Naive thymus-derived CD4-positive, alpha-beta T cell (primary cell): ENCODE measurements around the gene TRH. TPM values are rescaled to one million over a fixed set of nuclear protein-coding genes. Genes with fewer than 3 reads are reported as not detected.
A peak's percentile ranks its signal among the peaks of the same experiment; 100 is the strongest.

Experiments
- ATAC-seq: fragments of 150-1000 bp; cut with Tn5 transposase; 2 replicates; pipeline ENCODE4 v1.10.0; 2021; ENCODE audit warnings: mild to moderate bottlenecking, moderate library complexity
- CTCF ChIA-PET: fragments of 350-600 bp; sonication (Branson Sonifier 250); formaldehyde crosslinking; loops from one replicate; lab custom pipeline; 2021; ENCODE audit warnings: antibody characterized with exemption; lab: Charles Lee
- POLR2A ChIA-PET: fragments of 350-600 bp; sonication (Branson Sonifier 250); formaldehyde crosslinking; loops from one replicate; lab custom pipeline; 2021; ENCODE audit warnings: antibody characterized with exemption, inconsistent platforms; lab: Charles Lee
- DNase-seq, 9 donors: peaks; one replicate each; pipeline versions ENCODE4 v3.0.0 to v3.0.0-alpha.2; 2020 to 2022; ENCODE audit warnings: mixed read lengths in 1 of 9
- H3K27ac ChIP-seq: one replicate; pipeline ENCODE4 v1.7.0; 2013; ENCODE audit warnings: mild to moderate bottlenecking, low read depth, low read length, moderate library complexity
- H3K27me3 ChIP-seq, 2 donors: one replicate each; pipeline ENCODE4 v1.7.0; 2013; ENCODE audit warnings: low read length in 2 of 2, mild to moderate bottlenecking in 2 of 2, moderate library complexity in 2 of 2; ENCODE audit not compliant: control insufficient read depth in 2 of 2, insufficient read depth in 2 of 2
- H3K36me3 ChIP-seq, 3 experiments: 1 replicate in 2 of 3; 2 replicates in 1 of 3; pipeline ENCODE4 v1.7.0; 2013; ENCODE audit warnings: low read length in 3 of 3, mild to moderate bottlenecking in 3 of 3, moderate library complexity in 1 of 3; ENCODE audit not compliant: insufficient read depth in 3 of 3, control insufficient read depth in 2 of 3
- H3K4me1 ChIP-seq, 2 donors: one replicate each; pipeline ENCODE4 v1.7.0; 2013; ENCODE audit warnings: low read length in 2 of 2, mild to moderate bottlenecking in 2 of 2, moderate library complexity in 1 of 2; ENCODE audit not compliant: control insufficient read depth in 2 of 2, insufficient read depth in 2 of 2
- H3K4me3 ChIP-seq: 2 replicates; pipeline ENCODE4 v1.7.0; 2013; ENCODE audit warnings: mild to moderate bottlenecking, low read length
- H3K9me3 ChIP-seq, 3 experiments: 1 replicate in 2 of 3; 2 replicates in 1 of 3; pipeline ENCODE4 v1.7.0; 2013; ENCODE audit warnings: low read length in 3 of 3; ENCODE audit not compliant: control insufficient read depth in 2 of 3
- H3K27ac Mint-ChIP-seq, 9 donors: one replicate each; pipeline ENCODE4 v1.8.0; 2020 to 2022; ENCODE audit warnings: mixed read lengths in 9 of 9, mild to moderate bottlenecking in 8 of 9, moderate library complexity in 5 of 9, inconsistent platforms in 2 of 9
- H3K27me3 Mint-ChIP-seq, 5 donors: one replicate each; pipeline ENCODE4 v1.8.0; 2021 to 2022; ENCODE audit warnings: mixed read lengths in 5 of 5, mild to moderate bottlenecking in 1 of 5
- H3K36me3 Mint-ChIP-seq, 5 donors: one replicate each; pipeline ENCODE4 v1.8.0; 2020 to 2022; ENCODE audit warnings: mixed read lengths in 5 of 5, mild to moderate bottlenecking in 3 of 5, inconsistent platforms in 1 of 5
- H3K4me1 Mint-ChIP-seq, 7 donors: one replicate each; pipeline ENCODE4 v1.8.0; 2020 to 2022; ENCODE audit warnings: mixed read lengths in 7 of 7, mild to moderate bottlenecking in 3 of 7, inconsistent platforms in 1 of 7
- H3K4me3 Mint-ChIP-seq, 10 donors: one replicate each; pipeline ENCODE4 v1.8.0; 2020 to 2022; ENCODE audit warnings: mild to moderate bottlenecking in 10 of 10, mixed read lengths in 10 of 10, moderate library complexity in 6 of 10, inconsistent platforms in 2 of 10
- H3K9me3 Mint-ChIP-seq, 11 donors: one replicate each; pipeline ENCODE4 v1.8.0; 2020 to 2022; ENCODE audit warnings: mixed read lengths in 11 of 11, mild to moderate bottlenecking in 4 of 11, inconsistent platforms in 1 of 11, moderate library complexity in 1 of 11
- intact Hi-C, 2 donors: fragments of 100-400 bp; cut with micrococcal nuclease; formaldehyde crosslinking; loops; one replicate each; pipeline ENCODE4 v1.15.1; 2023
- polyA plus RNA-seq, 2 donors: library from polyadenylated mRNA; unstranded; fragments of 300-500 nt; fragmentation: Illumina TruSeq; gene quantifications; one replicate each; pipeline ENCODE4 v1.2.3, GENCODE V29; 2021
- total RNA-seq, 6 experiments: library from RNA in 5 of 6; stranded (reverse) in 5 of 6; gene quantifications; 1 replicate in 5 of 6; 2 replicates in 1 of 6; pipeline ENCODE4 v1.2.3 and lab custom pipeline; 2021 to 2026

TRH gene
- total and polyA plus RNA-seq, 7 experiments from 2014 or later = not detected

DNA sequence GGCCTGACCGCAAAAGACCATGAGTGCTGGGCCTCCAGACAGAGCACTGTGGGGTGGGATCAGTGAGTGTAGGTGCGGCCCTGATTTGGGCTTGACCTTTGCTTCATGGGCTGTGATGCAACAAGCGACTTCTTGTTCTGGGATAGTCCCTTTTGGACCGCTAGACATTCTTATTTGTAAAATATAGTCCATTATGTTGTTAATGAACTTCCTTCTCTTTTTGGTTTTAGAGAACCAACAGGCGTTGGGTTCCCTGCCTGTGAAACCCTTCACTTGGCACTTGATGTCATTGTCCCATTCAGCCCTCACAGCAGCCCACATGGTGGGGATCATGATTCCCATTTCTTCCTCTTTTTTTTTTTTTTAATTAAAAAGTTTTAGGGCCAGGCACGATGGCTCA is 15.8 kb upstream of the TRH start:
- H3K27ac ChIP-seq = no peak overlapping the region
- no peaks in the 10 kb centered on the region for H3K4me1 ChIP-seq
- ATAC-seq (peak; percentile 71), DNase-seq (no peak)
- H3K4me1 Mint-ChIP-seq = peaks cover 0 to 9% (median 0%) of the 10 kb centered on the region in 7 donors
- H3K36me3 ChIP-seq = no peaks in the 10 kb centered on the region
- peaks cover 0 to 8% (median 0%) of the 10 kb centered on the region in 5 donors for H3K27me3 Mint-ChIP-seq
- ChIA-PET CTCF (no interaction called here), POLR2A (no interaction called here)
- H3K4me3 ChIP-seq = no peak overlapping the region
- H3K9me3 ChIP-seq = no peaks in the 10 kb centered on the region
- intact Hi-C loops = no loop called here
- no peaks in the 10 kb centered on the region for H3K36me3 Mint-ChIP-seq
- no peaks in the 10 kb centered on the region for H3K27me3 ChIP-seq
- H3K4me3 Mint-ChIP-seq = no peak overlapping the region
- H3K9me3 Mint-ChIP-seq = no peaks in the 10 kb centered on the region
- no peak overlapping the region for H3K27ac Mint-ChIP-seq

DNA sequence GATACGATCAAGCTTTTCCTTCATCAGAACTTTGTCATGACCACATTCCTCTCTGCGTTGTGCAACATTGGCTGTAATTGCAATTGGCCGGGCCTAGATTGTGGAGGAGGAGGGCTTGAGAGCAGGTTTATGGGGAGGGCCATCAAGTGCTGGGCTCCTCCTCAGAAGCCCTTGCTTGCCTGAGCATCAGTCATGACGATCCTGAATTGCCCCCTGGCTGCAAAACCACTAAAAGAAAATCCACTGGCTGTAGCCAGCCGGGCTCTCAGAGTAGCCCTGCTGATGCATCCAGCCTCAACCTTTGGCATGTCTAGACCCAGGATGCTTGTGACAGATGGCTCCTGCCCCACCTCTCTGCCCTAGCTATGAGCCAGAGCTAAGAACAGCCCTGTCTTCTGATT is 13.4 kb upstream of the TRH start:
- no peaks in the 10 kb centered on the region for H3K36me3 Mint-ChIP-seq
- Histone ChIP-seq H3K36me3 (no peaks in the 10 kb centered on the region), H3K27me3 (no peaks in the 10 kb centered on the region), H3K4me3 (no peak overlapping the region), H3K9me3 (no peaks in the 10 kb centered on the region), H3K4me1 (no peaks in the 10 kb centered on the region), H3K27ac (no peak overlapping the region)
- ATAC-seq (no peak), DNase-seq (no peak)
- POLR2A ChIA-PET = no interaction called here
- H3K4me1 Mint-ChIP-seq = peaks cover 0 to 6% (median 0%) of the 10 kb centered on the region in 7 donors
- CTCF ChIA-PET = no interaction called here
- intact Hi-C loops = no loop called here
- no peak overlapping the region for H3K4me3 Mint-ChIP-seq
- H3K27me3 Mint-ChIP-seq = peaks cover 0 to 6% (median 0%) of the 10 kb centered on the region in 5 donors
- no peaks in the 10 kb centered on the region for H3K9me3 Mint-ChIP-seq
- no peak overlapping the region for H3K27ac Mint-ChIP-seq

DNA sequence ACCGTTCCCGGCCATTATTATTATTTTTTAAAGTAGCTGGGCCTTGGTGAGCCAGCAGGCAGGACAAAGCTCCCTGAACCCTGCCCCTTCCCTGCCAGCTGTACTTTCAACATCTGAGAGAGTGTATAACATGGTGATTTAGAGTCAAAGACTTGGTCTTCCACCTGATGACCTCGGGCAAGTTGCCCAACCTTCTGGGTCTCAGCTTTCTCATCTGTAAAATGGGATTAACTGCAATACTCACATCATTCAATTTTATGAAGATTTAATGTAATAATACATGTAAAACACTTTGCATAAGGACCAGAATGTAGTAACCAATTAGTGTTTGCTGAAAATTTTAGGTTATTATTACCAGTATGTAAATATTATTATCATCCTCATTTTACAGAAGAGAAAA is 11.9 kb upstream of the TRH start:
- no peaks in the 10 kb centered on the region for H3K9me3 ChIP-seq
- Mint-ChIP-seq H3K4me1 (peaks cover 0 to 6% (median 0%) of the 10 kb centered on the region in 7 donors), H3K4me3 (no peak overlapping the region), H3K27ac (no peak overlapping the region), H3K27me3 (peaks cover 0 to 6% (median 0%) of the 10 kb centered on the region in 5 donors), H3K9me3 (no peaks in the 10 kb centered on the region), H3K36me3 (no peaks in the 10 kb centered on the region)
- H3K4me1 ChIP-seq = no peaks in the 10 kb centered on the region
- no peaks in the 10 kb centered on the region for H3K36me3 ChIP-seq
- no peak overlapping the region for H3K27ac ChIP-seq
- POLR2A ChIA-PET = no interaction called here
- no peaks in the 10 kb centered on the region for H3K27me3 ChIP-seq
- CTCF ChIA-PET = no interaction called here
- intact Hi-C loops = no loop called here
- no peak overlapping the region for H3K4me3 ChIP-seq
- ATAC-seq = no peak
- no peak for DNase-seq

DNA sequence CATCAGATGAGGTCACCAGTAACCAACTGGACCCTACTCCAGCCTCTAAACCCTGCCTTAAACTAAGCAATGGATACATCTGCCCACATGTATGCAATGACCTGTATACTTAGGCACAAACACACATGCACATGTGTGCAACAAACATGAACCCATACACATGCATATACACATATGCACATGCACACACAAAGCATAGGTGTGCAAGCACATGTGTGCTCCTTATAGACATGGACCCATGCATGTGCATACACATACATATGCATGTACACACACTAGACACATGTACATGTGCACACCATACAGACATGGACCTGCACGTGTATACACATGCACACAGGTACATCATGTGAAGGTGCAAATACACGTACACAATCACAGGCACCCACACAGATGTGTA is 8.6 kb upstream of the TRH start:
- no peak overlapping the region for H3K27ac Mint-ChIP-seq
- H3K4me1 Mint-ChIP-seq = no peaks in the 10 kb centered on the region
- ChIA-PET POLR2A (no interaction called here), CTCF (no interaction called here)
- no peaks in the 10 kb centered on the region for H3K9me3 Mint-ChIP-seq
- Histone ChIP-seq H3K27ac (no peak overlapping the region), H3K27me3 (no peaks in the 10 kb centered on the region), H3K4me3 (no peak overlapping the region), H3K4me1 (no peaks in the 10 kb centered on the region), H3K9me3 (no peaks in the 10 kb centered on the region), H3K36me3 (no peaks in the 10 kb centered on the region)
- no peaks in the 10 kb centered on the region for H3K36me3 Mint-ChIP-seq
- DNase-seq (no peak), ATAC-seq (no peak)
- no peak overlapping the region for H3K4me3 Mint-ChIP-seq
- intact Hi-C loops = no loop called here
- H3K27me3 Mint-ChIP-seq = peaks cover 5 to 13% (median 10%) of the 10 kb centered on the region in 5 donors

DNA sequence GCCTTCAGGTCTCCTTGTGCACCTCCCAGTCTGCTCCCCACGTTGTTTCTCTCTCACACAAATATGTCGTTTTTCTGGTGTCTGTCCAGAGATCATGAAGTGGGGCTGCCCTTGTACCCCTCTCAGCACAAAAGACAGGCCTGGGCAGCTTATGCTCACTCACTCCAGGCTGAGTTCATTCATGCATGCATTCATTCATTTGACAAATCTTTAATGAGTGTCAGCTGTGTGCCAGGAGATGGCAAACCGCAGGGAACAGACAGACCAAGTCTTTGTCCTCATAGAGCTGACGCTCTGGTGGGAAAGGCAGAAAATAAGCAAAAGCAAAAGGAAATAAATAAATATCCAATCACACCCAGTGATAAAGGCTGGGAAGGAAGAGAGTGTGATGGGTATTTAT is 7.6 kb upstream of the TRH start:
- Mint-ChIP-seq H3K36me3 (no peaks in the 10 kb centered on the region), H3K9me3 (no peaks in the 10 kb centered on the region), H3K27ac (no peak overlapping the region), H3K4me3 (no peak overlapping the region), H3K27me3 (peaks cover 12 to 21% (median 16%) of the 10 kb centered on the region in 5 donors), H3K4me1 (no peaks in the 10 kb centered on the region)
- H3K27ac ChIP-seq = no peak overlapping the region
- DNase-seq = no peak
- ChIA-PET CTCF (no interaction called here), POLR2A (no interaction called here)
- no peak overlapping the region for H3K4me3 ChIP-seq
- intact Hi-C loops = no loop called here
- H3K27me3 ChIP-seq = no peaks in the 10 kb centered on the region
- H3K4me1 ChIP-seq = no peaks in the 10 kb centered on the region
- no peaks in the 10 kb centered on the region for H3K9me3 ChIP-seq
- H3K36me3 ChIP-seq = no peaks in the 10 kb centered on the region
- no peak for ATAC-seq

DNA sequence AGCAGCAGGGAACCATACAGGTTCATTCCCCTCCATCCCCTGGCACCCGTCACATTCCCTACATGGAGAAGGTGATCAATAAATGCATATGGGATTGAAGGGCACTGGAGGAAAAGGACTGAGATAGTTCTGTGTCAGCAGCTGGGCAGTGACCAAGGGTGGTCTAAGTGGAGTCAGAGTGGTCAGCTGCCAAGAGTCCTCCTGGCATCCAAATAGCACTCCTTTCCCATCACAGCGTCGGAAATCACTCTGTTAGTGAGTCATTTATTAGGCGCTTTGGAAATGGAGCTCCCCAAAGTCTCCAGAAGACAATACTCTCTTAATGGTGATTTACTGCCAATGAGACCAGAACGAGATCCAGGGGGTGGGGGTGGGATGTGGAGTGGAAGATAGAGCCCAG is 6.8 kb upstream of the TRH start:
- Histone ChIP-seq H3K27ac (no peak overlapping the region), H3K27me3 (no peaks in the 10 kb centered on the region), H3K36me3 (no peaks in the 10 kb centered on the region), H3K4me3 (no peak overlapping the region), H3K4me1 (no peaks in the 10 kb centered on the region), H3K9me3 (no peaks in the 10 kb centered on the region)
- intact Hi-C loops = no loop called here
- no peaks in the 10 kb centered on the region for H3K9me3 Mint-ChIP-seq
- POLR2A ChIA-PET = no interaction called here
- no peaks in the 10 kb centered on the region for H3K36me3 Mint-ChIP-seq
- DNase-seq (no peak), ATAC-seq (no peak)
- H3K4me1 Mint-ChIP-seq = no peaks in the 10 kb centered on the region
- CTCF ChIA-PET = no interaction called here
- H3K4me3 Mint-ChIP-seq = no peak overlapping the region
- H3K27ac Mint-ChIP-seq = no peak overlapping the region
- H3K27me3 Mint-ChIP-seq = peaks cover 21 to 28% (median 24%) of the 10 kb centered on the region in 5 donors

DNA sequence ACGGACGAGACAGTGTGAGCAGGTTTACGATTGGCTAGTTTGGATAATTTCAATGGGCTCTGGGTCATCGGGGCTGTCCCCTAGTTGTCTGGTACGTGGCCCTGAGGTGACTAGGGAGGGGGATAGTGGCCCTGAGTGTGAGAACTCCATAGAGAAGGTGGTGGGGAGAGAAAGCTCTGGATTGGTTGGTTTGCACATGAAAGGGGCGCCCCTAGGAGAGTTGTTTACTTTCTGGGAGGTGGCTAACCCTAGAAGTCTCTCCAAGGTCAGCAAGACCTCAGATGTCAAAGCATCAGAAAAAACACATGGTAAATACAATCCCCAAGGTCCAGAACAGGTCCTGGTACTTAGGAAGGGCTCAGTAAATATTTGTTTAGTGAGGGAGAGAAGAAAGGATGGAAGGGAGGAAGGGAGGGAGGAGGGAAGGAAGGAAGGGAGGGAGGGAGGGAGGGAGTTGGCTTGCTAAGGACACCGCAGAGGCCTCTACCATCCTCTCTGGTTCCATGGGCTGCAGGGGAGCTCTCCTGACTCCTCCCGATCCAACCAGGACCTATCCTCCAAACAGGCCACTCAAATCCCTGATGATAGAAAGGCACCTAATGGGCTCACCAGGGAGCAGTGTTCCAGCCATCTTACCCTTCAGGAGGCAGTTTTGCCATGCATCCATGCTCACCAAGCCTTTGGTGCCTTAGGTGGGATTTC is 3.0 kb upstream of the TRH start:
- H3K27ac ChIP-seq = no peak overlapping the region
- ChIA-PET CTCF (no interaction called here), POLR2A (no interaction called here)
- no peaks in the 10 kb centered on the region for H3K9me3 ChIP-seq
- H3K4me3 ChIP-seq = no peak overlapping the region
- Mint-ChIP-seq H3K4me3 (no peak overlapping the region), H3K4me1 (peaks cover 0 to 13% (median 9%) of the 10 kb centered on the region in 7 donors), H3K27me3 (peaks cover 48 to 61% (median 50%) of the 10 kb centered on the region in 5 donors), H3K36me3 (peaks cover 0 to 1% (median 0%) of the 10 kb centered on the region in 5 donors), H3K27ac (no peak overlapping the region), H3K9me3 (no peaks in the 10 kb centered on the region)
- H3K4me1 ChIP-seq = peaks cover 4 to 8% of the 10 kb centered on the region in 2 donors
- DNase-seq (no peak), ATAC-seq (no peak)
- H3K36me3 ChIP-seq = no peaks in the 10 kb centered on the region
- peaks cover 0 to 7% of the 10 kb centered on the region in 2 donors for H3K27me3 ChIP-seq
- intact Hi-C loops = no loop called here
